Inflammatory macrophage treated with lipopolysaccharide for 4 hours (primary cell): ENCODE data around the gene SYT1.

ENCODE experiments used
- DNase-seq: peaks from one replicate; pipeline ENCODE4 v3.0.0-alpha.2; 2020

SYT1 gene

DNA sequence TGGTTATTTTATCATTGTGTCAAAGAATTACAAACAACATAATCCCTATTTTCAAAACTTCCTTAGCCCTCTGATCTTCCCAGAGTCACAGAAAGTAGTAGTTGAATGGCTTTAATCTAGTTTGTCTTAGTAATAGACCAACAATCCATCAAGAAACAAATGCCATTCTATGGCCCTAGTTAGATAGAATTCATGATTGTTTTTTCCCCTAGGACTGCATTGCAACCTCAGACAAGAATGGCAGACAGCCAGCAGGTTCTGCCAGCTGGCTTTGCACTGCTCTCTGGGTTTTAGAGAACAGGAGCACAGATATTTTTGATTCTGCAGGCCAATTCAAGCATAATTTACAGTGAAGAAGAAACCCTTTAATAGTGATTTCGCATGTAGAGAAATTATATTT, 33.8 kb downstream of the SYT1 start:
- DNase-seq, result no peak

DNA sequence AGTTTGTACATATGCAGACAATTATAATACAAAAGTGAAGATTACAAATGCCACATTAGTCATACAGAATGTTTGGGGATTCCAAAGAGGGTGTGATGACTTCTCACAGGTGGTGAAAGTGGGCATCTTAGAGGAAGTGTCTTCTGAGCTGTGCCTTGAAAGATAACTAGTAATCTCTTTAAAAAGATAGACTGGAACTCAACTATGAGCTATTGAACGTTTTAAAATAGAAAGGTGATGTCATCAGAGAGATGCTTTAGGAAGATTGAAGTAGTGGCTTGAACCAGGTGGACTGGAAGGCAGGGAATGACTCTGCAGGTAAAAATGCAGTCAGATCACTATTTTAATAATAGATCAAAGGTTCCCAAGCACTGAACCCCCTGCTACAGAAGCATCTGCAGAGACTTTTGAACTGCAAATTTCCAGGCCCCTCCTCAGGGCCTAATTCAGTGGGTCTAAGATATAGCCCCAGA, 50.3 kb downstream of the SYT1 start:
- no peak for DNase-seq

DNA sequence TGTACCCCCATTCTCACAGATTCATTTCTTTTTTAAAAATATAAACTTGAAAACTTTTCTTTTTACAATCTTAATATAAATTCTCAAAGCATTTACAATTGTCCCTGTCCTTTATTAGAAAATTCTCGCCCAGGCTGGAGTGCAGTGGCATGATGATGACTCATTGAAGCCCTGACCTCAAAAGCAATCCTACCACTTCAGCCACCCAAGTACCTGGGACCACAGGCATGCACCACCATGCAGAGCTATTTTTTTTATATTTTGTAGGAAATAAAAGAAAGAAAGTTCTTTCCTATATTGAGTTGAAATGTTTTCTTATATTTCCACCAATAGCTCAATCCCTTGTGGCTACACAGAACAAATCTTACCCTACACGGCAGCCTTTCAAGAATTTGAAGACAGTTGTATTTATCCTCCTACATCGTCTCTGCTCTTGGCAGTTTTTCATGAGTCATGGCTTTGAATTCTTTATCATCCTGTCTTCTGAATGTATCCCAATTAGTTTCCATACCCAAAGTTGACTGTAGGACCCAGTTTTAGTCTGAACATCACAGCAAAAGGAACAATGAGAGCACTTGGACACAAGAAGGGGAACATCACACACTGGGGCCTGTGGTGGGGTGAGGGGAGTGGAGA, 52.4 kb downstream of the SYT1 start:
- DNase-seq, result no peak

DNA sequence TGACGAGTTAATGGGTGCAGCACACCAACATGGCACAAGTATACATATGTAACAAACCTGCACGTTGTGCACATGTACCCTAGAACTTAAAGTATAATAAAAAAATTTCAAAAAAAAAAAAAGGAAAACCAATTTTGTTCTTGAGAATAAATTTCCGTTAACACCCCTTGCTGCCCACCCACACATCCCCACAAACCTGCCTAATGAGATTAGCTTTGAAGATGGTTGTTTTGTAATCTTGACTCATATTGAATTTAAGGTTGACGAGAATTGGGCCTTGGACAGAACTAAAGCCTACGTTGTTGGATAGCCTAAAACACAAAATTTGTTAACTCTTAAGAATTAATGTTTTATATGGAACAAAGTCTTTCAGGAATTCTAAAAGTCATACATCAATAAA, 52.9 kb downstream of the SYT1 start:
- no peak for DNase-seq

DNA sequence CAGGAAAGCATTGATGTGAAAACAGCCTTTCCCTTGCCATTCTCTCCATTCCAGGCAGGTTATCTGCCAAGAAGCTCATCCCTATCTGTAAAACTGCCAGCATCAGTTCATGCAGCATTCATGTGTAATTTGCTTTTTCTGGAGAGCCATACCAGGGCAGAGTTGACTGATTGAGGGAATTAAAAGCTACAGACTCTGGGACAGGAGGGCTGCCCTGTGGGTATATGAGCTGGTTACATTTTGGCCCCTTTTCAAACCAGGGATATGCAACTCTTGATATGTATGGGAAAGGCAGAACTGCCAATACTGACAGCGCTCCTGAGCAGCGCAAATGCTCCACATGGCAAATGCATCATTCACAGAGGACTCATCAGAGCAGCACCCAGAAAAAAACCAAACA, 53.7 kb downstream of the SYT1 start:
- no peak for DNase-seq

DNA sequence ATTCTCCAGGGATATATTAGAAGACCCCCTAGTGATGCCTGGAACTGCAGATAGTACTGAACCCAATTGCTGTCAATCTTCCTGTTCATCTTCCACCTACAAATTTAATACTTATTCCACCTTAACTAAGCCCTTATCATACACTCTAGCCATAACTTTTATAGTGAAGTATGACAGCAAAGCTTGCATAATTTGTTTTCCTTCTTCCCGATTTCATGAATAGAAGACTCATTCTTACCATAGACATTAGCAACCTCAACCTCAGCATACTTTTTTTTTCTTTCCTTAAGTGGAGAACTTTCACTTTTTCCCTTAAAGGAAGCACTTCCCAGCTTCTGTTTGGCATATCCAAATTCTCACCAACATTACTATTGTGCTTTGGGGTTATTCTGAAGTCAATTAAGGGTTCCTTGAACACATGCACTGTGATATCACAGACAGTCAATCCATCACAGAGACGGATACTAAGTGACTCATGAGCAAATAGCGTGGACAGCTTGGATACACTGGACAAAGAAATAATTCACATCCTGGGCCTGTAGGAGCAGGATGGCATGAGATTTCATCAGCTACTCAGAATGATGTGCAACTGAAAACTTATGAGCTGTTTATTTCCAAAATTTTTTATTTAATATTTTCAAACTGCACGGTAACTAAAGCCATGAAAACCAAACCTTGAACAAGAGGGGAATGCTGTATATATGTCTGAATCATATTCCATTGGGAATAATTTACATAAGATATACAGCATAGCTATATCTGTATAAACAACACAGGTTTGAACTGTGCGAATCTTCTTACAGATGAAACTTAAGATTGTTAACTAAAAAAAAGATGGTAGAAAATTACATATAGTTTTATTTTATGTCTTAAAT, 63.9 kb downstream of the SYT1 start:
- no peak for DNase-seq

DNA sequence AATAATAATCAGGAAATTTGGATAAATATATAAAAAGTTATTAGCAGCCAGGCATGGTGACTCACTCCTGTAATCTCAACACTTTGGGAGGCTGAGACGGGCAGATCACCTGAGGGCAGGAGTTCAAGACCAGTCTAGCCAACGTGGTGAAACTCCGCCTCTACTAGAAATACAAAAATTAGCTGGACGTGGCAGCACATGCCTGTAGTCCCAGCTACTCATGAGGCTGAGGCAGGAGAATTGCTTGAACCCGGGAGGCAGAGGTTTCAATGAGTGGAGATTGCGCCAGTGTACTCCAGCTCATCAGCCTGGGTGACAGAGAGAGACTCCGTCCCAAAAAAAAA, 64.5 kb downstream of the SYT1 start:
- no peak for DNase-seq

DNA sequence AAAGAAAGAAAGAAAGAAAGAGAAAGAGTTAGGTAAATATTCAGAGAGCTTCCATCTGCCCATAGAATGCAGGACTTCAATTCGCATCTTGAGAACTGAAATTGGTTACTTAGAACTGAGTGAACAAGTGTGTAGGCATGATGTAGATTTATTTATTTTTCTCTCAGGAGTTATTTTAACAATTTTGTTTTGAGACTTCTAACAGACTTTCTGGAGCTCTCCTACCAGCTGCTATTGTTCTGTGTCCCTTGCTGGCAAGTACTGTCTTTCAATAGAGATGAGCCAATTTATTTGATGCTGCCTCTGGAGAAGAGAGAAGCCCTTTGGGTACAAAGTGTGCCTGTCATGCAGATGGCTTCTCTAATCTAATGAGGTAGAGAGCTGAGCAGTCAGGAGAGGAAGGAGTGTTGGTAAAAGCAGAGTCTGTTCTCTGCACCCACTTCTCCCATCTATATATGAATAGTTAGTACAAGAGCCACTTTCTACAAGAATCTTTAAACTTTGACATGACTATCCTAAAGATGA, 67.0 kb downstream of the SYT1 start:
- DNase-seq, result no peak

DNA sequence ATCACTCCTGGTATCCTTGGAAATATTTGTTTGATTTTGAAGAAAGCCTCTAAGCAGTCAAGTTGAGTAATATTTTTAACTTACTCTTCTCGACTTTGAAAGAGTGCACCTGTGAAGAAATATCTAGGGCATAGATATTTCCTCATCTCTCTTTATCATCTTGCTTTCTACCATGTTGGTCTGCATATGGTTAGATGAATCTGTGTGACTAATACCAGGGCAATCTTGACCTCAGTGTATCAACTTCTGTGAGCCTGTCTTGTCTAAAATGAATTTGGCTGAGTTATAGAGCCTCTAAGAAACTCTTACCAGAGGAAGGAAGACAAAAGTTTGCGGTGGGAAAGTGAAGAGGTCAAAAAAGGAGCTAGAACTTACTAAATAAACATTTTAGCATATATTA, 68.4 kb downstream of the SYT1 start:
- DNase-seq, result no peak

DNA sequence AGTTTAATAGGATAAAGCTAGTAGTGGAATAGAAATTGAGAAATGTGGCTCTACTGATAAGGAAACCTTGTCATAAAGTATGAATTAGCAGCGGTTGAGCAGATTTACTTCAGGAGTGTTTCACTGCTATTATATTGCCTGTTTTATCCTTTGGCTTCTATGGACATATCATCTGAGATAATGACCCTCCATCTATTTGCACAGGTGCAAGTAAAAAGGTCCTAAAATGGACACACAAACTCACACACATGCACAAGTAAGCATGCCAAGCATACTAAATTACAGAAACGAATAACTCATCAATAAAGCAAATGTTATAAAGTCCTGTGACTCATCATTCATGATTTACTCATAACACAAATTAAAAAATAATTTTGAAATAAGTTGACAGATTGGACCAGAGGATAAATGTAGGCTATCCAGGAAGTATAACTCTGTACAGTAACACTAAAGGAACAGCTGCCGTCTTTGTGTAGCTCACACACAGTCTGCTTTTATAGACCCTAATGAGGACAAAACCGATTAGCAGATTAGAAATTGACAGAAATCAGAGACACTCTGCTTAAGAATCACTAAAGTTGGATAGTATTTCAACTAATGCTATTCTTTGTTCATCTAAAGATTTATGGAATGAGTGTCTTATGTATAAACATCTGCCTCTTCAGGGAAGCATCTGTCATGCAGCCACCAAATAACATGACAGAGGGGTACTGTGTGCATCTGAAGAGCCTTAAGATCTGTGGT, 73.9 kb downstream of the SYT1 start:
- DNase-seq, result no peak

DNA sequence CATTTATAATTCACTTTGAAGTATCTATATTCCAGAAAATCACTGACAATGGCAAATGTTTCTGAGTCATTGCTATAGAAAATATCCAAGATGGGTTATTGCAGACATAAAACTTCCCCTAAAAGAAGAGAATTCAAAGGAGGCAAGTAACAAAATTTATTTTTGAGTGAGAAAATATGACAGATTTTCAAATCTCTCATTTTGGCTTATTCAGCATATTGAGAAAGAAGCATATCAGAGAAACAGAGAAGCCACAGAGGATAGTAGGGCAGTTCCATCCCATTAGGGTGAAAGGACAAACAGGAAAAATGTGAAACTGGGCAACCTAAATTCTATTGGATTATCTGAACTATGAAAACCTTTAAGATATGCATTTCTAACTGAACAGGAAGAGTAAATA, 85.0 kb downstream of the SYT1 start:
- no peak for DNase-seq

DNA sequence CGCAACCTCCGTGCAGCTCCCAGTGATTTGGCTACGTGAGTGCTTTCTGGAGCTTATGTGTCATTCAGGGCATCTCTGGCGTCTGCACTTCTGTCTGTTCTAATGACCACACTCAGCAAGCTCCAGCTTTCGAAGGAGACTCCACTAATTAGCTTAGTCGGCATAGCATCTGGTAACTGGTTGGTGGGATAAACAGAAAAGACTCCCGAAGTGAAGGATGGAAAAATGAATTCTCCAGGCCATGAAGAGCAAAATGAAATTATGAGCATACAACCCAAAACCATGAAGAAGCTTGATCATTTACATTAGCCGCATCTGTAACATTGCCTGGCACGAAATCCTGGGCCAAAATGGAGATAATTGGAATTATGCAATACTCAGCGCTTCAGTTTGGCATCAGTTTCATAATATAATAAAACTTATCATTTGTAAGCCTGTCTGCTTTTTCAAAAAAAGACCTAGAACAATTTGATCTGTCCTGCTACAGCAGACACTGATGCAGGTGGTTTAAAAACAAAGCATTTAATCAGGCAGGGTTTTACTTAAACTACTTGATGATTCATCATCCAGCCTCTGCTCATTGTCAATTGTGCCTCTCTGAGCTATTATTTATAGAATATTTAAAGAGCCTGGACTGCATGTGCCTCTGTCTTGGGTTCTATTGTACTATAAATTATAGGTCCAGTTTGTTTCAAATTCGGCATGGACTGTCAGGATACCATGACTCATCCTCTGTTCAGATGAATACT, 87.4 kb downstream of the SYT1 start:
- no peak for DNase-seq

DNA sequence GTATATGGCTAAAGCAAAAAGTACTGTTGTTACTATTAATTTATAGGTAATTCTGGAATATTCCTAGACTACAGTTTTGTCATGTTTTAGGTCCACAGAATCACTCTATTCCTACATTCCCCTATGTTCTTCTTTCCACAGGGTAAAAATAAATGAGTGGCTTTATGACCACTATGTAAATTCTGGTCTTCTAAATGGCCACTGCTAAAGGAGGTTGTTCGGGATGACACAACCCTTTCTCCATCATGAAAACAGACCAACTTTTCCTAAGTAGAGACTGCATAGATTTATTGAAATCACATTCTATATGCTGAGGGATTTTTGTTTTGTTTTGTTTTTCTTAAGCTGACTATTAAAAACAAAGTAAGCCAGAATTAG, 88.0 kb downstream of the SYT1 start:
- no peak for DNase-seq

DNA sequence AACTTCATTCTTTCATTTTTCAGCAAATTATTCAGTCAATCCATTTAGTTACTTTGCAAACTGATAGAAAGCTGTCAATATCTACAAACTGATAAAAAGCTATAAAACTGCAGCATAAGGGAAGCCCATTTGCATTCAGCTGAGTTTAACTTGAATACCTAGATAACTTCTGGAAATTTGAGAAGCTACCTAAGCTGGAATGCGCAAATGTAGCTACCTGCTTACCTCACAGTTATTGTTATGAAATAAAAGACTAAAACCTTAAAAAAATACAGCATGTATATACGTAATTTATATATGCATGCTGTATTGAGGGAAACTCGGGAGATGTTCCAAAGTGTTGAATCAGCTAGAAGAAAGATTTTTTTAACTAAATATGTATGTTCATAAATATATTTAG, 94.4 kb downstream of the SYT1 start:
- no peak for DNase-seq

DNA sequence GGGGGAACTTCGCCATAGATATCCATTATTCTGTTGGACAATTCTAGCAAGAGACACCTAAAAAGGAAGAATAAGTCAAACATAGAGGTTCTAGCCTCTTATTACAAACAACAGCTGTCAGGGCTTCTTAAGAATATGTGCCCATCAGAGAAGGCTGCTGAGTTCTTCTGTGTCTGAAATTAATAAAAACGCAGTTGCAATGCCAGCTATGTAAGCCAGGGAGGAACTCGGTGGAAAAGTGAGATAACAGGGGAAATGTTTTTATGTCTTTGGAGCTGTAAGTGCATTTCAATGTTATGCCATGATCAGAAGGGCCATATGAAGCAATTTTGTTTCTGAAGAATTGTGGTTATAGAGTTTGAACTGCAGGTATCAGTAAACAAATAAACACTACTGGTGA, 95.0 kb downstream of the SYT1 start:
- no peak for DNase-seq

DNA sequence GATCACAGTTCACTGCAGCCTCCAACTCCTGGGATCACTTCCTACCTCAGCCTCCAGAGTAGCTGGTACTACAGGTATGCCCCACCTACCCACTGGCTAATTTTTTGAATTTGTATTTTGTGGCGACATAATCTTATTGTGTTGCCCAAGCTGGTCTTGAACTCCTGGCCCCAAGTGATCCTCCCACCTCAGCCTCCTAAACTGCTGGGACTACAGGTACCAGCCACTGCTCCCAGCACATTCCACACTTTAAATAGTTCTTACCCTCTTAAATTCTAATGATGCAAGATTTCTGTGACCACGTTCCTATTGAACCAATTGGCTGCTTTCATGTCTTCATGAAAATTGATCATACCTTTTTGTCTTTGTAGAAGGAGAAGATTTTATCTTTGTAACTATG, 96.6 kb downstream of the SYT1 start:
- no peak for DNase-seq

DNA sequence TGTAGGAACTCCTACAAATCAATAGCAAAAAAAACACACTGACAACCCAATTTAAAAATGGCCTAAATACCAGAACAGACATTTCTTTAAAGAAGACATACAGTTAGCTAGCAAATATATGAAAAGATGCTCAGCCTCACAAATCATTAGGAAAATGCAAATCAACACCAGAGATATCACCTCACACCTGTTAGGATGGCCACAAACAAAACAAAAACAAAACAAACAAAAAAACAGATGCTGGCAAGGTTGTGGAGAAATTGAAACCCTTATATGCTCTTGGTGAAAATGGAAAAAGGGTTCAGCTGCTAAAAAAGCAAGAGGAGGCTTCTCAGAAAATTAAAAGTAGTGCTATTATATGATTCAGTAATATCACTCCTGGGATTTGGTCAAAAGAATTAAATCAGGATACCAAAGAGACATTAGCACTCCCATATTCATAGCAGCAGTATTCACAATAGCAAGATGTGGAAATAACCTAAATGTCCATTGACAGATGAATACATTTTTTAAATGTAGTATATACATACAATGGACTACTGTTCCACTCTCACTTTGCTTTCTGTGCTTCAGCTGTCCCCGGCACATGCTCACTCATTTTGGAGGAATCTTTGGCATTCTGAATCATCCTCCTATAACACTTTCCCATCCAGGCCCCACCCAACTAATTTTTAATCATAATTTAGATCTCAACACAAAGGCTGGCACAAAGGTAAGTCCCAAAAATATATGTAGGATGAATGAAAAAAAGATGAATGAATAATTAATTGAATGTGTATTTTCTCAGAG, 99.1 kb downstream of the SYT1 start:
- no peak for DNase-seq

DNA sequence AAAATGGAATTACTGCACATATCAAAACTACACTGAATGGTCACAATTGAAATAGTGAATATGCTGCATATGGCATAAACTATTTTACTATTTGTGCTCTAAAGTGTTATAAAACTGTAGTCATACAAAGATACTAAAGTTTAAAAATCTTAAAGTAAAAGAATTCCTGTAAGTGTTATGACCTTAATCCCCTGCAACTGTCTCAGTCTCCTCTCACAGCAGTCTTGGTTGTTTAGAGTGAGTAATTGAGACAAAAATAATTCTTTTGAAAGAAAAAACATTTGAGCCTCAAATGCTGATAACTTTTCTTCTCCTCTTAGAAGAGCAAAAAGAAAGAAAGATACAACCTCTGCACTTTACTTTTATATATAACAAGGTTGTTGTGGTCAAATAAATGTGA, 99.9 kb downstream of the SYT1 start:
- DNase-seq, result no peak

DNA sequence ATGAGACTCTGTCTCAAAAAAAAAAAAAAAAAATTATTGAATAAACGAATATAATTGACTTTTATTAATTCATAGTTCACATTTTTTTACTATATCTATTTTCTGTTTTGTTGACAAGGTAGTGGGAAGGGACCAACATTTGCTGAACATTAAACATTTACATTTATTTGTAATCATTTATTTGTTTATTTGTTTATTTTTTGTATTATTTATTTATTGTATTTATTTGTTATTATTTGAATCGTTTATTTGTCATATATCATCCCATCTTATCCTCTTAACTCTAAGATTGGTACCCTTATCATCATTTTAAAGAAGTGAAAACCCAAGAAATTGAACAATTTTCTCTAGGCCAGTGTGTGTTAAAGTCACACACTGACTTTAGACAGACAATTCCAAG, 101.5 kb downstream of the SYT1 start:
- DNase-seq, result no peak

DNA sequence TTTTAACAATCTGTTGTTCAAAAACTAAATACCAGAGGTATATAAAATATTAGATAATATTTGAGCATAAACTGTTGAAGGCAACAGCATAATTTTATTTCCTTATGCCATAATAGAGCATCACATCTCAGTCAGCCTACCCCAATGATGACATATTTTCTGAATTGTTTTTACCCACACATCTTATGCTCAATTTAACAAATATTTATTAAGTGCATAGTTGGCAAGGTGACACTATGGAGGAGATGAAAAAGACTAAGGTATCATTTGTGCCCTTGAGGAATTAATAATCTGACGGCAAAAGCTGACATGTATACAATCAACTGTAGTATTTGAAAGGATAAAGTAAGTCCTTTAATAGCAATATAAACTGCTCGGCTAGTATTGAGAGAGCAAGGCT, 102.4 kb downstream of the SYT1 start:
- no peak for DNase-seq

DNA sequence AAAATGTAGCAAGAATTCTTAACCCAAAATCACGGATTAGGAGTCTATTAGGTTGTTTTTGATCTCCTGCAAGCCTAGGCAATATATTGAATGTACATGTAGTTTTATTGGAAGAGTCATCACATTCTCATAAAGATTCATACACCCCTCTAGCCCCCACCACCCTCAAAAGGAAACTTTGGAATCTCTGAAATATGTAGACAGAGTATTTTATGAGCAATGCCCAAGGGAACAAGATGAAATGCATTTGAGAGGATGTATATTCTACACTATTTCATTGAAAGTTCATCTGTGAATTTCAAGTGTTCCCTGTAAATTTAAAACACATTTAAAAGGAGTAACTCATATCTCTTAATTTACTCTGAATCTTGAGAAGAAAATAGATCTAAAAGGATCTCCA, 103.7 kb downstream of the SYT1 start:
- DNase-seq, result no peak

DNA sequence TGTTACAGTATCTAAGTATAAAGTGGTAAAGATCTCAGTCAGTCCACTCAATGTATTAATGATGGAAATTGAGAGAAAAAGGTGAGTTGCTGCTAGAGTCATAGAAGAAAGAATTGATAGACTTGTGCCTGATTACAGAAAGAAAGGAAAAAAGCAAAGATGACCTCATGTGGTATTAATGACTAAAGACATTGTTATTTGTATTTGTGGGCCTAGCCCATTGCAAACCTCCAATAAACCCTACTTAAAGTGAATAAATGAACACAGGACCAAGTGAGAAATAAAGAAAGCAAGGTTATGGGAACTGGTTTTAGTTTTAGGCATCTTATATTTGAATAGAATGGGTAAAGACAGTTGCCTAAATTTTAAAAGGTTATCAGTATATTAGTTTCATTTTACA, 105.5 kb downstream of the SYT1 start:
- DNase-seq, result no peak
